ENCODE measurements around the gene DHX32. TPM values are rescaled to one million over a fixed set of nuclear protein-coding genes. Genes with fewer than 3 reads are reported as not detected.

DHX32 gene
- total and polyA plus RNA-seq, 2 donors (not counting 3 experiments of a cell fraction or from before 2014, with no cell fraction given), result 17.1 to 29.6 TPM

DNA sequence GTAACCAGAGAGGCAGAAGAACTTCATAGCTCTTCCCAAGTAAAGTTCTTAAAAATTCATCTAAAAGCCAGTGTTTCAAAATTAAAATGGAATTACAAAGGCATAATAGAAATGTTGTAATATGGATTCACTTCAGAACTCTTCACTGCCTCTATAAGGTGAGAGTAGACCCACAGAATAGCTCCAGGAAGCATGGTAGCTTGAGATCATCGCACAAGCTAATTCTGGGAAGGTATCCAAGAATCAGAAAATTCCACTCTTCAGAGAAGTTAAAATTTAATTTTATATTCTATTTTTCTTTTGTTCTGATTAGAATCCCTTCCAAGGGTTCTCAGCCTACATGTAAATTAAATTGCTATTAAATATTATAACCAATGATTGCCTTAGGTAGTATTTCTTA lies 1.5 kb upstream of the DHX32 start:
- no peak for FAIRE-seq
- Histone ChIP-seq H3K9me3 (replicated peaks; ENCODE audit: control insufficient read depth, insufficient read depth, low read length) (no peaks in the 10 kb centered on the region), H3K4me3 (replicated peaks in 1 of 3; ENCODE audit: insufficient read depth in 1 of 3, low read depth in 1 of 3, low read length in 3 of 3) (no peak overlapping the region), H2AFZ (ENCODE audit: low read depth, low read length) (no peak overlapping the region), H3K79me2 (ENCODE audit: control insufficient read depth, insufficient read depth, low read length) (peaks cover 3% of the 10 kb centered on the region), H3K9ac (replicated peaks; ENCODE audit: extremely low read depth, insufficient read depth, low read length) (no peak overlapping the region), H3K4me2 (ENCODE audit: insufficient read depth, low read length) (no peak overlapping the region), H3K4me1 (ENCODE audit: control insufficient read depth, extremely low read depth, insufficient read depth, low read length) (peaks cover 4% of the 10 kb centered on the region), H3K36me3 (ENCODE audit: control insufficient read depth in 2 of 2, extremely low read depth in 1 of 2, insufficient read depth in 2 of 2, low read length in 2 of 2) (no peaks in the 10 kb centered on the region), H3K27me3 (ENCODE audit: control insufficient read depth in 2 of 2, insufficient read depth in 2 of 2, low read length in 2 of 2) (no peaks in the 10 kb centered on the region), H3K9me1 (replicated peaks; ENCODE audit: control insufficient read depth, extremely low read depth, insufficient read depth, low read length) (no peaks in the 10 kb centered on the region), H4K20me1 (replicated peaks; ENCODE audit: control insufficient read depth, extremely low read depth, insufficient read depth, low read length) (no peaks in the 10 kb centered on the region), H3K27ac (ENCODE audit: insufficient read depth, low read depth, low read length) (no peak overlapping the region)
- peak; percentile 14 for DNase-seq (ENCODE audit: low read depth, low spot score)
- dilution Hi-C loops (cut with MboI; ENCODE audit: extremely low pct_ligation_motif_present, low sequenced_read_pairs) (no loop called here), intact Hi-C loops (cut with micrococcal nuclease) (no loop called here)
- no TSS peak for BruUV-seq (replicated peaks)
- CTCF ChIA-PET, result interaction anchor here (0.8 to 2.0 kb wide), 8 partner anchors 10 to 26 kb away, joined by 3 to 11 read pairs (median 4); no protein-coding TSS in a partner anchor
- TF ChIP-seq, protein P1, sequence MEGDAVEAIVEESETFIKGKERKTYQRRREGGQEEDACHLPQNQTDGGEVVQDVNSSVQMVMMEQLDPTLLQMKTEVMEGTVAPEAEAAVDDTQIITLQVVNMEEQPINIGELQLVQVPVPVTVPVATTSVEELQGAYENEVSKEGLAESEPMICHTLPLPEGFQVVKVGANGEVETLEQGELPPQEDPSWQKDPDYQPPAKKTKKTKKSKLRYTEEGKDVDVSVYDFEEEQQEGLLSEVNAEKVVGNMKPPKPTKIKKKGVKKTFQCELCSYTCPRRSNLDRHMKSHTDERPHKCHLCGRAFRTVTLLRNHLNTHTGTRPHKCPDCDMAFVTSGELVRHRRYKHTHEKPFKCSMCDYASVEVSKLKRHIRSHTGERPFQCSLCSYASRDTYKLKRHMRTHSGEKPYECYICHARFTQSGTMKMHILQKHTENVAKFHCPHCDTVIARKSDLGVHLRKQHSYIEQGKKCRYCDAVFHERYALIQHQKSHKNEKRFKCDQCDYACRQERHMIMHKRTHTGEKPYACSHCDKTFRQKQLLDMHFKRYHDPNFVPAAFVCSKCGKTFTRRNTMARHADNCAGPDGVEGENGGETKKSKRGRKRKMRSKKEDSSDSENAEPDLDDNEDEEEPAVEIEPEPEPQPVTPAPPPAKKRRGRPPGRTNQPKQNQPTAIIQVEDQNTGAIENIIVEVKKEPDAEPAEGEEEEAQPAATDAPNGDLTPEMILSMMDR (IDR thresholded peaks at IDR 0.05; ENCODE audit: extremely low read depth in 1 of 2, insufficient read depth in 1 of 2, low read depth in 1 of 2, low read length in 2 of 2), result no peak
- TF ChIP-seq POLR2AphosphoS5 (IDR thresholded peaks at IDR 0.05; ENCODE audit: insufficient read depth, low read depth, low read length), result no peak
- no peak for TF ChIP-seq FOS (IDR thresholded peaks at IDR 0.05; ENCODE audit: borderline replicate concordance, insufficient read depth, low read length)
- no peak for TF ChIP-seq MAX (IDR thresholded peaks at IDR 0.05; ENCODE audit: insufficient read depth, insufficient read length)
- no peak for TF ChIP-seq GATA2 (IDR thresholded peaks at IDR 0.05; ENCODE audit: insufficient read depth, insufficient read length, low read depth, low read length)
- no peak for TF ChIP-seq EZH2 (IDR thresholded peaks at IDR 0.05; ENCODE audit: borderline replicate concordance, low read depth, low read length, severe bottlenecking)
- no peak for TF ChIP-seq MYC (IDR thresholded peaks at IDR 0.05; ENCODE audit: low read depth, low read length)
- no peak for TF ChIP-seq POLR2A (IDR thresholded peaks at IDR 0.05; ENCODE audit: low read depth, low read length)
- no peak for TF ChIP-seq JUN (IDR thresholded peaks at IDR 0.05; ENCODE audit: borderline replicate concordance, insufficient read depth, insufficient read length, low read depth)
- POLR2A ChIA-PET, result no interaction called here
